ENCODE measurements around the gene MYH10. TPM values are rescaled to one million over a fixed set of nuclear protein-coding genes. Genes with fewer than 3 reads are reported as not detected.

Gene MYH10
- total RNA-seq, 2 donors from 2014 or later: 23.3 to 30.3 TPM

GRCh38 chr17:8558144-8558543 is 72.4 kb downstream of the MYH10 start:
- H3K4me1 ChIP-seq: no peaks in the 10 kb centered on the region
- ATAC-seq (no peak), DNase-seq (no peak)
- 85 to 92% methylated on average over 1 of the region's 1 CpG for WGBS, 2 donors
- H3K27ac ChIP-seq: no peak overlapping the region
- intact Hi-C loops (cut with DNase I): no loop called here
- no peaks in the 10 kb centered on the region for H3K36me3 ChIP-seq (replicated peaks in 1 of 2; ENCODE audit: insufficient read depth in 1 of 2, low read depth in 2 of 2)
- H3K4me3 ChIP-seq: no peak overlapping the region
- H3K9me3 ChIP-seq: no peaks in the 10 kb centered on the region
- H3K27me3 ChIP-seq: no peaks in the 10 kb centered on the region
- TF ChIP-seq POLR2A (IDR thresholded peaks at IDR 0.05) (no peak), CTCF (IDR thresholded peaks at IDR 0.05) (no peak)

GRCh38 chr17:8557176-8557806 is 73.2 kb downstream of the MYH10 start:
- no peaks in the 10 kb centered on the region for H3K9me3 ChIP-seq
- no peak for TF ChIP-seq POLR2A (IDR thresholded peaks at IDR 0.05)
- TF ChIP-seq CTCF (IDR thresholded peaks at IDR 0.05): no peak
- no peaks in the 10 kb centered on the region for H3K27me3 ChIP-seq
- H3K27ac ChIP-seq: no peak overlapping the region
- H3K36me3 ChIP-seq (replicated peaks in 1 of 2; ENCODE audit: insufficient read depth in 1 of 2, low read depth in 2 of 2): no peaks in the 10 kb centered on the region
- no peaks in the 10 kb centered on the region for H3K4me1 ChIP-seq
- DNase-seq (no peak), ATAC-seq (no peak)
- WGBS, 2 donors: 81 to 89% methylated on average over 5 of the region's 5 CpGs
- H3K4me3 ChIP-seq: no peak overlapping the region
- intact Hi-C loops (cut with DNase I): no loop called here

GRCh38 chr17:8556074-8556473 is 74.5 kb downstream of the MYH10 start:
- TF ChIP-seq POLR2A (IDR thresholded peaks at IDR 0.05) (no peak), CTCF (IDR thresholded peaks at IDR 0.05) (no peak)
- intact Hi-C loops (cut with DNase I): no loop called here
- H3K36me3 ChIP-seq (replicated peaks in 1 of 2; ENCODE audit: insufficient read depth in 1 of 2, low read depth in 2 of 2): no peaks in the 10 kb centered on the region
- WGBS, 2 donors: 89 to 90% methylated on average over 9 of the region's 9 CpGs
- ATAC-seq (no peak), DNase-seq (no peak)
- no peak overlapping the region for H3K4me3 ChIP-seq
- no peak overlapping the region for H3K27ac ChIP-seq
- H3K9me3 ChIP-seq: no peaks in the 10 kb centered on the region
- H3K4me1 ChIP-seq: no peaks in the 10 kb centered on the region
- H3K27me3 ChIP-seq: no peaks in the 10 kb centered on the region

- ATAC-seq (no peak), DNase-seq (no peak)
- 90 to 96% methylated on average over 1 of the region's 1 CpG for WGBS, 2 donors
- Histone ChIP-seq H3K9me3 (no peaks in the 10 kb centered on the region), H3K4me1 (no peaks in the 10 kb centered on the region), H3K27ac (no peak overlapping the region), H3K27me3 (no peaks in the 10 kb centered on the region), H3K36me3 (replicated peaks in 1 of 2; ENCODE audit: insufficient read depth in 1 of 2, low read depth in 2 of 2) (no peaks in the 10 kb centered on the region), H3K4me3 (no peak overlapping the region)
- no peak for TF ChIP-seq POLR2A (IDR thresholded peaks at IDR 0.05)
- TF ChIP-seq CTCF (IDR thresholded peaks at IDR 0.05): no peak
- intact Hi-C loops (cut with DNase I): no loop called here
Measured at GRCh38 chr17:8555062-8555461, 75.5 kb downstream of the MYH10 start.

Measured in body of pancreas (tissue), 4 donors.